ENCODE data around the gene PURB. TPM values are rescaled to one million over a fixed set of nuclear protein-coding genes. Genes with fewer than 3 reads are reported as not detected.

Gene PURB
- total and polyA plus RNA-seq, 10 of the 15 experiments (the other 5 are each of a cell fraction or from before 2014, with no cell fraction given) = 0.77 to 18.6 (median 8.9) TPM

DNA sequence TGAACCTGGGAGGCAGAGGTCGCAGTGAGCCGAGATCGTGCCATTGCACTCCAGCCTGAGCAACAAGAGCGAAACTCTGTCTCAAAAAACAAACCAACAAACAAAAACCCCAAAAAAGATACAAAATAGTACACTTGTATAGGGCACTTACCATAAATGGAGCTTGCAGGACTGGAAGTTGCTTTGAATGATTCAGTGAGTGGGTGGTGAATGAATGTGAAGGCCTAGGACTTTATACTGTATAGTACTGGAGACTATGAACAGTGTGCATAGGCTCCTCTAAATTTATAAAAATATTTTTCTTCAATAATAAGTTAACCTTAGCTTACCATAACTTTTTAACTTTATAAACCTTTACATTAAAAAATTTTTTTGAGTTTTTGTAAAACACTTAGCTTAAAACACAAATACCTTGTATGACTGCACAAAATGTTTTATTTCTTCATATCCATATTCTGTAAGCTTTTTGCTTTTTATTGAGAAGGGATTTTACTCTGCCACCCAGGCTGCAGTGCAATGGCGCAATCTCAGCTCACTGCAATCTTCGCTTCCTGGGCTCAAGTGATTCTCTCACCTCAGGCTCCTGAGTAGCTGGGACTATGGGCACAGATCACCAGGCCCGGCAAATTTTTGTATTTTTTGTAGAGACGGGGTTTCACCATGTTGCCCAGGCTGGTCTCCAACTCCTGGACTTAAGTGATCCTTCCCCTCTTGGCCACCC, 30.5 kb downstream of the PURB start:
- H3K4me2 ChIP-seq (ENCODE audit: control insufficient read depth, insufficient read depth) = no peak overlapping the region
- no peak overlapping the region for H3K4me3 ChIP-seq
- no peaks in the 10 kb centered on the region for H4K20me1 ChIP-seq (ENCODE audit: control insufficient read depth, insufficient read depth)
- H3K9me3 ChIP-seq (replicated peaks; ENCODE audit: control insufficient read depth, insufficient read depth, low read length) = no peaks in the 10 kb centered on the region
- ChIA-PET RAD21 (ENCODE audit: unreplicated experiment) (interaction anchor here (0.8 to 6.9 kb wide), 6 partner anchors 9 to 281 kb away, joined by 3 to 73 read pairs (median 7); no protein-coding TSS in a partner anchor), SMC1A (ENCODE audit: uncharacterized antibody, unreplicated experiment) (interaction anchor here (0.6 to 10.3 kb wide), 6 partner anchors 27 to 281 kb away, joined by 3 to 138 read pairs (median 28); no protein-coding TSS in a partner anchor), POLR2A (interaction anchor here (0.7 kb wide), 1 partner anchor 278 kb away, joined by 3 read pairs; no protein-coding TSS in a partner anchor), CTCF (interaction anchor here (0.7 to 13.1 kb wide), 12 partner anchors 27 to 281 kb away, joined by 3 to 145 read pairs (median 3); no protein-coding TSS in a partner anchor)
- no peak overlapping the region for H3K9ac ChIP-seq (ENCODE audit: control insufficient read depth, insufficient read depth, low read length)
- FAIRE-seq = no peak
- no peaks in the 10 kb centered on the region for H3K36me3 ChIP-seq (ENCODE audit: control insufficient read depth in 2 of 2, insufficient read depth in 2 of 2, low read length in 1 of 2)
- H3K4me1 ChIP-seq (ENCODE audit: control insufficient read depth, insufficient read depth, low read length) = no peaks in the 10 kb centered on the region
- H3K79me2 ChIP-seq (ENCODE audit: control insufficient read depth, insufficient read depth, low read length) = no peaks in the 10 kb centered on the region
- no peak overlapping the region for H2AFZ ChIP-seq (ENCODE audit: control insufficient read depth, low read depth, low read length)
- no peaks in the 10 kb centered on the region for H3K27me3 ChIP-seq (replicated peaks in 1 of 2; ENCODE audit: control insufficient read depth in 2 of 2, insufficient read depth in 2 of 2, low read length in 1 of 2)
- intact Hi-C loops (cut with micrococcal nuclease; ENCODE audit: unreplicated experiment) = no loop called here
- WGBS (ENCODE audit: insufficient coverage, insufficient replicate concordance, low lambda C conversion rate, missing lambda C conversion rate) = 69% methylated on average over 8 of the region's 8 CpGs
- no peak overlapping the region for H3K27ac ChIP-seq (ENCODE audit: control insufficient read depth, insufficient read depth)
- BruUV-seq (replicated peaks) = no TSS peak
- no peak for ATAC-seq
- DNase-seq (ENCODE audit: low read depth, low spot score) = no peak
- in situ Hi-C loops (cut with MboI) = loop anchor here (5.0 kb wide), 2 partner anchors 72 to 282 kb away; no protein-coding TSS in a partner anchor
- TF ChIP-seq ZZZ3 (IDR thresholded peaks at IDR 0.05; ENCODE audit: control insufficient read depth, insufficient read length, low read depth) (no peak), TCF7 (IDR thresholded peaks at IDR 0.05; ENCODE audit: borderline replicate concordance) (no peak), GATAD2B (conservative IDR thresholded peaks at IDR 0.05; ENCODE audit: low read depth) (no peak), RB1 (IDR thresholded peaks at IDR 0.05; ENCODE audit: borderline replicate concordance) (no peak), HCFC1 (IDR thresholded peaks at IDR 0.05; ENCODE audit: low read length) (no peak), IRF5 (IDR thresholded peaks at IDR 0.05; ENCODE audit: borderline replicate concordance) (no peak), ZNF384 (IDR thresholded peaks at IDR 0.05; ENCODE audit: borderline replicate concordance, low read depth, low read length) (no peak), SMC3 (IDR thresholded peaks at IDR 0.05; ENCODE audit: borderline replicate concordance, low read length) (no peak), RBBP5 (conservative IDR thresholded peaks at IDR 0.05) (no peak), YBX1 (IDR thresholded peaks at IDR 0.05) (no peak), CHD4 (IDR thresholded peaks at IDR 0.05) (no peak), E2F8 (IDR thresholded peaks at IDR 0.05; ENCODE audit: low read depth, partially characterized antibody) (no peak), USF2 (IDR thresholded peaks at IDR 0.05; ENCODE audit: borderline replicate concordance, low read depth, low read length) (no peak), RUNX3 (IDR thresholded peaks at IDR 0.05; ENCODE audit: low read length) (no peak), BCL11A (IDR thresholded peaks at IDR 0.05; ENCODE audit: low read depth, low read length) (no peak), SREBF1 (IDR thresholded peaks at IDR 0.05; ENCODE audit: low read length) (no peak)
